SKM-1 (cell line): ENCODE measurements around the gene NATD1.

Source experiments
- DNase-seq: peaks from one replicate; lab custom pipeline; 2025; ENCODE audit not compliant: unreplicated experiment; lab: John Stamatoyannopoulos, UW

Gene NATD1

DNA sequence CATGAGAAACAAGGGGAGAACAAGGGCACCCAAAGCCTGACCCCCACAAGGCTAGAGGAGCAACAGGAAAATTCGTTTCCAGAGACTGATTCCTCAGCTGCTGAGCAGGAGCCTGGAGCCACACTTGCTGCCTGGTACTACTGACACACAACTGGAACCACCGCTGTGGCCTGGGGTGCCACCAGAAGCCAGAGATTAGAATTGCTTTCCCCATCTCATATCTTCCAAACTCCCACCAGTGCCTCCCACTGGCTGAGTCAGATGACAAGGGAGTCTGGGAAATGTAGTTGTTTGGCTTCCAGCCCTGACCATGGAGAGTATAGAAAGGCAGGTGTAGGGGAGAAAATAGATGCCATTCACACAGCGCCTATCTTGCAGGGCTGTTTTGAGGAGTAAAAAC lies 35.1 kb downstream of the NATD1 start:
- no peak for DNase-seq

DNA sequence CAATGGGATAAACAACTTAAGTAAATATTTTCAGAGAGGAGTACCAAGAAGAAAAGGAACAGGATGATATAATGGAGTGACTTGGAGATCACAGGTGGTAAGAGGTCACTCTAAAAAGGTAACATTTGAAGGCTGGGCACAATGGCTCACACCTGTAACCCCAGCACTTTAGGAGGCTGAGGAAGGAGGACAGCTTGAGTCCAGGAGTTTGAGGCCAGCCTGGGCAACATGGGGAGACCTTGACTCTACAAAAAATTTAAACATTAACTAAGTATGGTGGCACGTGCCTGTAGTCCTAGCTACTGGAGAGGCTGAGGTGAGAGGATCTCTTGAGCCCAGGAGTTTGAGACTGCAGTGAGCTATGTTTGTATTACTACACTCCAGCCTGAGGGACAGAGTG lies 35.9 kb downstream of the NATD1 start:
- DNase-seq = no peak

DNA sequence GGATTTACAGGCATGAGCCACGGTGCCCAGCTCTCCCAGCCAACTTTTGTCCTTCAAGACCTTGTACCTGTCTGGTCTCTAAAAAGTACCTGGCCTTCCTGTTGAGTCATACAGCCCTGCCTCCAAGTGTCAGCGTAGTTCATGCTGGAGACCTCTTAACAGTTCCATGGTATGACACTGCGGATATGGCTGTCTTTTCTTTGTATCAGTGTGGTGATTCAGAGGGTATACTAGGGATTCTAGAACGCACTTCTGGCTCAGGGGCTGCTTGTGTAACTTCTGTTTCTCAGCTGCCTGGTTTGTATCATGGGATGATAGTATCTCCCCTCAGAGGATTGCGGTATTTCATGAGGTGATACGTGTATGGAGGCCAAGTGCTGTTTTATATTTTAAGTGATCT lies 37.3 kb downstream of the NATD1 start:
- no peak for DNase-seq

DNA sequence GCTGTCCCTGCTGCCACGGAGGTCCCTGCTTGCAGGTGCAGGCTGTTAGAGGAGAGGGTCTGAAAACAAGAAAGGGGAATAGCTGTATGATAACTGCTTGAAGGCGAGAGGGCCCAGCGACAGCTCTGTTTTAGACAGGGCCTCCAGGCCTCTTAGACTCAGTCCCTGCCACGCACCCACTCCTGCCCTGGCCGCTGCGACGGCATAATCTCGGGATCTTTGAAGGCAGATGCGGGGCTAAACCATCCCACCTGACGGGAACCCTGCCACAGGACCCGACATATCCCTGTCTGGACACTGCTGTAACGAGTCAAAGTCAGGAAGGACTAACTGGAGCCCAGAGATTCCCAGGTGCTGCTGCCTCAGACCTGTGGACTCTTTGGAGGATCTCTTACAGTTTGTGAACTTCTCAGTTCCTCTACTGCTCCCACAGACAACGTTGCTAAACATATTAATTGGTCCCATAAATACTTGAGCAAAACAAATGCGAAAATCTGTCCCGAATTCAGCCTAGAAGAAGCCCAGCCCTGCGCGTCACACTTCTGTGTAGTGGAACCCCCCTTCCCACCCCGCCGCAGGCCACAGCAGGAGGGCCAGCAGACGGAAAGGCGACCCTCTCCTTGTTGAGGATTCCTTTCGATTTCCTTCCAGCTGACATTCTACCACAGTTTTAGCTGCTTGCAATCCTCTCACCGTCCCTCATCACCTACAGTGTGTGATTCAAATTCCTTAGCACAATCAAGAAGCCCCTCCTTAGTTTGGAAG lies 38.3 kb downstream of the NATD1 start:
- no peak for DNase-seq

DNA sequence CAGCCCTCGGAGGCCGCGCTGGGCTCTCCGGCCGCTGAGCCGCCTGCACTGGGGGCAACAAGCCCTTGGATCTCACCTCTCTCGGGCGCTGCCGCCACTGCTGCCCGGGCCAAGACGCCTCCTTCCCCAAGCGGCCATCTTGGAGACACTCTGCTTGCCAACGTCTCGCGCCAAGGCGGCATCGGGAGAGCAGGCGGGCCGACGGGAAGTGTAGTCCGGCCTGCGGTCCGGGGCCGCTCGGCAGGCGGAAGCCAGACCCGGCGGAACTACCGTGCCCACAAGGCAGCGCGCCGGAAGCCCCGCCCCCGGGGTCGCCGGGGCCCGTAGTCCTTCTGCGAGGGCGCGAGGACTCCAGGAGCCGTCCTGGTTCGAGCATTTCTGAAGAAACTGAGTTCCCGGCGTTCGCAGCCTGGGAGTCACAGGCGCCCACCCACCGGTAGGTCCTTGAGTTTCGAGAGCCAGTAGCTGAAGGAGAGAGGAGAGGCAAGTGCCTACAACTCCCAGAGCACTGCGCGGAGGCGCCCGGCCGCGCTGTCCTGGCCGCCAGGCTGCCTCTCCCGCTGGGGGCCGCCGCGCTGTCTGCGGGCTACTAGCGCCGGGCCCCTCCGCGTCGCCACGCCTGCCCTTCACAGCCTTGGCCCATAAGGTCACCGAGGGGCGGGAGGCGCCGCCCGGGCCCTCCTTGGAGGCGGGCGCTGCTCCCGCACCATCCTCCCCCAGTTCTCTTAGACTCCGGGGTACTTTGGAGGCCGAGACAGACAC lies 39.0 kb downstream of the NATD1 start, which contains the start of gene TMEM11:
TSS of gene TMEM11 (minus strand) at position 147 of the 762 bp plus-strand sequence. CDS start at position 138, 9 bp downstream.
- peak; percentile 82 for DNase-seq

DNA sequence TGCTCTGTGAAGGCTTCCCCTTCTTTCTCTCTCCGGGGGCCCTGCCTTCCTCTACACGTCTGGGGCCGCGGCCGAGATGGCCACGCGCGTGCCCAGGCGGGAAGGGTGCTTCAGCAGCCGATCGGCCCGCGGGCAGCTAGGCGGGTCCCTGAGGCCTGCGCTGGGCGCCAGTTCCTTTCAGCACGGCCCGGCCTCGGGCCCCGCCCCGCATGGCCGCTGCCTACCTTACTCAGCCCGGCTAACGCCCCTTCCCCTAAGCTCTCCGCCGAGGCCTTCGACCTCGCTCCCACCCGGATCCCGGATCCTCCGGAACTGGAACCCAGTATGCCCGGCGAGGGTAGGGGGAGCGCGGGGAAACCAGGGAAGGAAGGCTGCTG lies 39.6 kb downstream of the NATD1 start:
- no peak for DNase-seq

DNA sequence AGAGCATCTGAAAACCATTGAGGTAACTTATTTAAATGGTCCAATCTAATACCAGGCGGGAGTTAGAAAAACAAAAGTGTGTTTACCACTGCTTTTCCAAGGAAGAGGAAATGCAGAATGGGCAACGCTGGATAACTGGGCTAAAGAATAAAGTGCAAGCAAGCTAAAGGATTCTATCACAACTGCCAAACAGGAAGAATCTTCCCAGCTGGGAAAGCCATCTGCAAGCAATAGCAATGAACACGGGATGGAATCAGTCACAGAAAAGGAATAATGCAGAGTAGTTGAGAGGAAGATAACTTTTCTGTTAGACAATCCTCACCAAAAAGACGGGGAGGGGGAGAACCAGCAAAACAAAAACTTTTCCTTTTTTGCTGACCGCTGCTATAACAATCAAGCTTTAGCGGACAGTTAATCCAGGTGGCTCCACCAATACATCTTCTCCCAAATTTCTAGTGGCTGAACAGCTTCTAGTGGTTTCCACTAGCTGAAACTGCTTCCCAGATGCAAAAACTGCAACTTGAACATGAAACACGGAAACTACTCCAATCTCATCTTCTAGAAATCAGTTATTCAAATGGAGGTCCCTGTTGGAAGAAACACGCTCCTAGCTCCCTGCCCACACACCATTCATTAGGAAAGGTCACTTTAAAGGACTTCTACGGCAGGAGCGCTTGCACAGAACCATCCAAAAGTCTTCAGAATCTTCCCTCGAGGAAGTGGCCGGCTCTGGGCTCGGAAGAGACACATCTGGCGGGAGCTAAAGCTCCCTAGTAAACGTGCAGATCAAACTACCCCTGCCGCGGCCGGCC lies 40.2 kb downstream of the NATD1 start:
- DNase-seq = no peak

DNA sequence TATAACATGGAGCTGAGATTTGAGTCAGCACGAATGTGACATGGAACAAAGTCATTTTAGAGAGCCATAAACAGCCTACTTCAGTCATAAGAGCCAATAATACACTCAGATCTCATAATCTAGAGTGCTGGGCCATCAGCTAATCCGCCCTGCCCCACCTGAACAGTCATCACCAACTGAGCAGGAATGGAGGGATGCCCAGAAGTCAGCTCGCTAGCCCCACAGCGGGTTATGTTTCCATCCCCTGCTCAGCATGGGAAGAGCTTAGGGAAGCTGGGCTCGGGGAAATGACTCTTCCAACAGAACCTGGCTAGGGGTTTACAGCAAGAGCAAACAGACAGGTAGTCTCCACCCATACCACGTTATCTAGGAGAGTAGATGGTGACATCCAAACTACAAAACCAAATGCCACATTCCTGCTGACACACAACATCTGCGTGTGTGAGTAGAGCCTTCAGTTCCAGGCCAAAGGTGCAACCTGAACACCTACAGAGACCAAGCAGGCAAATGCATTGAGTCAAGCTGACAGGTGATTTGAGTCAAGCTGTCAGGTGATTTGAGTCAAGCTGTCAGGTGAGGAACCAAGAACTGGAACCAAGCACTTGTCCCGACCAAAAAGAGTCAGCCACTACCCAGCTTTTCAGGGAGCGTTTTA lies 41.3 kb downstream of the NATD1 start:
- DNase-seq = no peak

DNA sequence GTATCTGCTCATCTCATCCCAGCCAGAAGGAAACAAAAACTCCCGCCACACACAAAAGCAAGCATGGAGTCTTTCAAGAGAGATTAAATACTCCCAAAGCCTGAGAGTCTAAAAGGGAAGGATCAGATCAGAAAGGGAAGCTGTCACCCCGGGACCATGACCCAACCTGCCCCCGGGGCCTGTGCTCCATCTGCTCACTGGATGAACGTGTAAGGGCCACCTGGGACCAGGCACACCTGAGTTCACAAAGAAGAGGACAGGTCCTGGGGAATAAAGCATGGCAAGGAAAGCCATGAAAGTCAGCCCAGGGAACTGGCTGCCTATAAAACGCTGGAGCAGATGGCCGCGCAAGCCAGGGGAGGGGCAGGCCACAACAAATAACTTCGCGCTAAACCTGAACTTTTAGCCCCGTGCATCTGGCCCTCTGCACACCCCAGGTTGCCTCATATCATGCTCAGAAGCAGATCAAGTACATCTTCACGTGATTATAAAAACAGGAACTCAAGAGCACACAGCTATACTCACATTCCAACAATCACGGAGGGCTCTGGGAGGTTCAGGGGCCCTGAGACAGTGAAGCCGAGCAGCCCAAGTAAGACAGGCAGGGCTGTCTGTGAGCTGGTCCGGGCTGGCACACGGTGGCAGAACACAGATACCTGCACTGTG lies 42.7 kb downstream of the NATD1 start:
- no peak for DNase-seq

DNA sequence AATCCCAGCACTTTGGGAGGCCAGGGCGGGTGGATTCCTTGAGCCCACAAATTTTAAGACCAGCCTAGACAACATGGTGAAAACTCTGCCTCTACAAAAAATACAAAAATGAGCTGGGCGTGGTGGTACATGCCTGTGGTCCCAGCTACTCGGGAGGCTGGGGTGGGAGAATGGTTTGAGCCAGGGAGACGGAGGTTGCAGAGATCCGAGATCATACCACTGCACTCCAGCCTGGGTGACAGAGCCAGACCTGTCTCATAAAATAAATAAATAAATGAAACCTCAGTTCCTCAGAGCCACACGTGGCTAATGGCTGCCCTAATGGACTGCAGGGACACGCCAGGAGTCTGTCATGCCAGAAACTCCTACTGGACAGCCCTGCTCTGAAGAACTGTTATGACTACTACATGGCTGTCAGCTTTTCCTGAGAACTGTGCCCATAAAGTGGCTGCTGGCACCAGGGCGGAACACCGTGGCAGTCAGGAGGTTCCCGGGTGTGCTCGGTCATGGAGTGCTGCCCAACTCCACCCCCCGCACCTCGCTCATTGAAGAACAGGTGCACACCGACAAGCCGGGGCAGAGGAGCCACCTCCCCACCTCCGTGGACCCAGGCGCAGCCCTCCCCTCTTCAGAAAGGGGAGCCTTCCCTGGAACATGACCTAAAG lies 43.6 kb downstream of the NATD1 start:
- no peak for DNase-seq

DNA sequence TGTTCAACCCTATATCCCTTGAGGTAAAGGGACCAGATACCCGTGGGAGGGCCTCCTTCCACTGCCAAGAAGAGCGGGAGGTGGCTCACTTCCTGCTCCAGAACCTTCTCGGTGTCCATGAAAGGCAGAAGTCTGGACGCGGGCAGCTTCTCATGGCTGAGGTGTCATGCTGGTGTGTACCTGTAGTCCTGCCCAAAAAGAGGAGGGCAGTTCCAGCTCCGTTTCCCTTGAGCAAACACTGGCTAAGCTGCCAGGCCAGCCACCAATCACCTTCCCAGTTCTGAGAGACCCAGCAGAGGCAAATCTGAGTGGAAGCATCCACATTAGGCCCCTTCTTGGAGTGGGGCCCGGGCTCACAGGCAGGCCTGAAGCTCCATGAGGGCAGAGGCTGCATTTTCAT lies 44.9 kb downstream of the NATD1 start:
- no peak for DNase-seq

DNA sequence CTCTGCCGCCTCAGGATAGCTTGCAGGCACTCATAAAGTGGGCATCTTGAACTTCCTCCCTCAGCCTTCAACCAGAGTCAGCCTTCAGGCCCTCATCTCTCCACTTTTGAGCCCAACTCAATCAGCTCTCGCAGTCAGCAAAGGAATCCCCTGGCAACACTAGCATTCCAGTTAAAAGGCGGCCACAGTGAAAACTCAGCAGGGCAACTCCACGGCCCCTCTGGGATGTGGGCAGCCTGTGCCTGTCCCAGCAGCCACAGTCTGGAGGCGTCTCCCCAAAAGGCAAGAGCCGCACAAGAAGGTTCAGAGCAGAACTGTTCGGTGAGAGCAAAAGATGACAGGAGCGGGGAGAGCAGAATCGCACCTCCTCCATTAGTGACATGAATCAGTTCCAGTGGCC lies 48.3 kb downstream of the NATD1 start:
- no peak for DNase-seq

DNA sequence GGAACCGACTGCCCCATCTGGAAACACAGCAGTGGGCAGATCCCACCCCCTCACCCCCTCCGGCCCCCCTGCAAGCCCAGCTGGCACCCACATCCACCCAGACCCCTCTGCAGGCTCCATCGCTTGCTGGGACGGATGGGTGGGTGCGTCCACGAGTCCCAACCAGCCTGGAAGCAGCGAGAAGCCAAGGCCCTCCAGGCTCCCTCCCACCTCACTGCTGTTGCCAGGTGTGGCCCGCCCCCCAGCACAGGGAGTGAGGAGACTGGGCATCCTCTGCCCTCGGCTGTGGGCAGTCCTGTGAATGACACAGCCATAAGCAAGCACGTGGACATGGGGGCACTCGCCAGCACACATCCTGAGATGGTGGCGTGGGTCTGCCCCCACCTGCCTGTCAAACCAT lies 50.7 kb downstream of the NATD1 start:
- DNase-seq = no peak

DNA sequence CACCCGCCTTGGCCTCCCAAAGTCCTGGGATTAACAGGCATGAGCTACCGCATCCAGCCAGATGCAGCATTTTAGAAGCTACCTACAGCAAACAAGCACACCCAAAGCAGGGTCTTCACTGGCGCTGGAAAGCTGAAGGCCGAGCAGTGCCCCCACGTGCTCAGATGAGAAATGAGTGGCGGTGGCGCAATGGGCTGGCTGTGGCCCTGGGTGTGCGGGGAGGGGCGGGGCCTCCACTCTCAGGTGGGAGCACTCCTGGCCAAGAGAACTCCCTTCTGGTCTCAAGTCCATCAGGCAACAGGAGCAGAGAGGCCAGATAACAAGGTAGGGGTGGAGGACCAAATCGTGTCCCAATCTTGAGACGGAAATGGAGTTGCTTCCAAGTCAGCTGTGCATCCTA lies 51.3 kb downstream of the NATD1 start:
- no peak for DNase-seq

DNA sequence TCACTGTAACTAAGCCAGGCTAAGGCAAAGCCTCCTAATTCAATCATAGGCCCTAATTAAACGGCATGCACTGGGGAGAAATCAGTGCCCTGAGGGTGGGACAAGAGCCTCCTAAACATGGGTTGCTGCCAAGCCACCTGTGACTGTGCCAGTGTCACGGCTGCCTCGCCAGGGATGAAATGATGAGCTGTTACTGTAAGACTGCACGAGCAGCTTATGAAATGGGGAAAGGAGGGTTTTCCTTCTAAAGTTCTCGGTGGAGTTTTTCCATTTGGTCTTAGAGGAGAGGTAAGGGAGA lies 52.0 kb downstream of the NATD1 start:
- no peak for DNase-seq

DNA sequence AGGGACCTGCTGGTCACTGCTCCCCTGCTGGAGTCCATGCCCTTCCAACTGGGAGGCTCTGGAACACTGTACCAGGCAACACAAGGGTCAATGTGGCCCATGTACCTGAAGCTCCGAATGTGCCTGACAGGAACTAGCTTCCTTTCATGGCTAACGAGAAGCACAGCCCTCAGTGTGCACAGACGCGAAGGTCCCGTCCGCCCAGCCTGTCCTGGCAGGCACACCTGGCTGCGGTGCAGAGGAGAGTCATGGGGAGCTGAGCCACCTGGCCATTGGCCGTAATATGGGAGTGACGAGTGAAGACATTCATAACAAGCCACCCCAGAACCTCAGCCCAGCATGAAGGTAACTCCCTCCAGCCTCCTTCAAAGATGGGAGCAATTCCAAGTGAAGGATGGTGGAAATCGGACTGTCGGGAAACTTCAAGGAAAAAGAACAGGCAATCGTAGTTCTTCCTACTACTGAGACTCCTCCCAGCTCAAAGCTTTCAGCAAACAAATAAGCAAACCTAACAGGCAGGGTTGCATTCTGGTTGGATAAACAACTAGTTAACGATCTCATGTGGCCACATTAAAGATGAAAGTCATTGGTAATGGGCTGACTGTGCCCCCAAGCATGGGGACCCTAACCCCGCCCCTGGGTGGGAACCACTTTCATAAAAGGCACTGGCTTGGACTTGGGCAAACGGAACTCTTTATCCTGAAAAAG lies 52.5 kb downstream of the NATD1 start:
- no peak for DNase-seq

DNA sequence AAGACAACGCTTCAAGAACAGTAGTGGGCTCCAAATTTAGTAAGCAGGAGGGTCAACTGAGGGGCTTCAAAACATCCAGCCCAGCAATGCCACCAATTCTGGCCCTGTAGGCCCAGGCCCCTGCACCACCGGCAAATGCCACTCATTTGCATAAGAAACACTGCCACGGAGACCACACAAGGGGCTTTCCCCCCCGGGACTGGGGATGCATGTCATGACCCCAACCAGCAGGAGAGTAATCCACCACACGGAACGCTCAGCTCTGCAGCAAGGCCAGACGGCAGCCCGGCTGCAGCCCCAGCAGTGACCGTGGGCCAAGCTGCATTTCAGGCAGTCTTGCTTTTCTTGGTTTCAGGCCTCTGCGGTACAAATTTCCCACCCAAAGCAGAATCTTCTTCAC lies 53.4 kb downstream of the NATD1 start:
- no peak for DNase-seq

DNA sequence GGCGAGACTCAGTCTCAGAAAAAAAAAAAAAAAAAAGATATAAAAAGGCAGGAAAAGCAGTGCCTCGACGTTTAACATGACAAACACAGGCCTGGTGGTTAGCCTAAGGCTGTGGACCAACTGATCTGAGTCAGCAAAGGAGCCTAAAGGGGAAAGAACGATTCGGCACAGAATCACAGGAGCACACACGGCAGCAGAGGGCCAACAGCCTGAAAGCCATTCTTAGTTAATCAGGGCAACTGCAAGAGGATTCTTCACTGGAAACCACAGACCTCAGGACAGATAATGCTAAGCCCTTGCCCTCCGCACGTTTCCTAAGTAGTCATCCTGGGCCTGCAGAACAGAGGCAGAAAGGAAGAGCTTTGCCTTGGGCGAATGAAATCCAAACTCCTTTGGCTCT lies 53.9 kb downstream of the NATD1 start:
- DNase-seq = no peak

DNA sequence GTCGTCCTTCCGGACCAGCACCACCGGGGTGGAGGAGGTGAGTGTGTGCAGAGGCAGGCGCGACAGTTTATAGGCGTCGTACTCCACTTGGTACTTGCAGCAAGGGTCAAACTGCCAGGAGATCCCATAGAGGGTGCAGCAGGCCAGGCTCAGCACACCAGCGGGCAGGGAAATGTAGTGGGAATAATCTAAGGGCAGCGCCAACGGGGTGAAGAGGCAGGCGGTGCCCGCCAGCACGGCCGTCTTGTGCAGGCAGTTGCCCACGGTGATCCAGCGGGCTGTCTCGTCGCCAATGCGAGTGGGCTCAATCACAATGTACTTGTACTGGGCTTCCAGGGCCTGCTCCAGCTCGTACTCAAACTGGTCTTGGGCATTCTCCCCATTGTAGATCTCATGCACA lies 54.8 kb downstream of the NATD1 start:
- DNase-seq = no peak

DNA sequence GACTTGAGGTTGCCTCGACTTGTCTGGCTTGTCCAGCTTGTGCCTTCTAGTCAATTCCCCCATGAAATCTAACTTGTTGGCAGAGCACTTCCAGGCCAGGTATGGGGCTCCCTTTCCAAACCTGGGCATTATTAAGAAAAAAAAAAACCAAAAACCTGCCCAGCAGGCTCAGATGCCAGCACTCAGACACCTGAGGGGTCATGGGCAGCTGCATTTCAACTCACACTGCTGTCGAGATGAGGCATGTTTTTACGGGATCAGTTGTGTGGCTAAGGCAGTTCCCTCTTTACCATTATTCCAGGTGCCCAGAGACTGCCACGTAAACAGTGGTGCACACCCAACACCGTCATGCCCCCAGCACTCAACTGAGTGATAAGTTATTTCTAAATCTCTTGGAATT lies 57.1 kb downstream of the NATD1 start:
- DNase-seq = no peak
